GM12875 (cell line): ENCODE results near the gene SHISAL1.

Experiments
- H3K4me3 ChIP-seq: one replicate; pipeline ENCODE4 v1.5.1; 2011; ENCODE audit warnings: low read depth, low read length, control low read depth
- TF ChIP-seq, protein P1 (sequence below): IDR thresholded peaks from 2 replicates; pipeline ENCODE4 v1.5.1; 2011; ENCODE audit warnings: low read depth, mild to moderate bottlenecking, control low read depth, inconsistent platforms, low read length, moderate library complexity, borderline replicate concordance; ENCODE audit not compliant: insufficient read depth

The SHISAL1 gene

DNA sequence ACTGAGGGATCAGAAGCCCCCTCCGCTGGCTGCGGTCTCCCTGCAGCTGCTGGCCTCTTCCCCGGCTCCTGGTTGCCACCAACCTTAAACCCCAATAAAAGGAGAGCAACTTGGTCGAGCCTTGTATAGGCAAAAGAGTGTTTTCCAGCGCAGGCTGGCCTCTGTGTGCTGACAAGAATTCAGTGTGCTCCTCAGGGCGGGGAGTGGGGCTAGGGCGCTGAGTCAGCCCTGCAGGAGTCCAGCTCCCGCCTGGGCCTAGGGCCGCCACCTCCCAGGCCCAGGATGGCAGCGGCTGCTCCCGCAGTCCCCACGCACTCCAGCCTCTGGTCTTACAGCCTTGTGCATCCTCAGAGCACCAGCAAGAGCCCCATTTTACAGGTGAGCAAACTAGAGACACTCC is at the start of gene SHISAL1:
TSS of gene SHISAL1 (minus strand) at position 186 of the 400 bp plus-strand sequence. CDS start 12,006 bp downstream, outside the sequence.
- no peak within 1 kb of the TSS for H3K4me3 ChIP-seq
- TF ChIP-seq, protein P1, sequence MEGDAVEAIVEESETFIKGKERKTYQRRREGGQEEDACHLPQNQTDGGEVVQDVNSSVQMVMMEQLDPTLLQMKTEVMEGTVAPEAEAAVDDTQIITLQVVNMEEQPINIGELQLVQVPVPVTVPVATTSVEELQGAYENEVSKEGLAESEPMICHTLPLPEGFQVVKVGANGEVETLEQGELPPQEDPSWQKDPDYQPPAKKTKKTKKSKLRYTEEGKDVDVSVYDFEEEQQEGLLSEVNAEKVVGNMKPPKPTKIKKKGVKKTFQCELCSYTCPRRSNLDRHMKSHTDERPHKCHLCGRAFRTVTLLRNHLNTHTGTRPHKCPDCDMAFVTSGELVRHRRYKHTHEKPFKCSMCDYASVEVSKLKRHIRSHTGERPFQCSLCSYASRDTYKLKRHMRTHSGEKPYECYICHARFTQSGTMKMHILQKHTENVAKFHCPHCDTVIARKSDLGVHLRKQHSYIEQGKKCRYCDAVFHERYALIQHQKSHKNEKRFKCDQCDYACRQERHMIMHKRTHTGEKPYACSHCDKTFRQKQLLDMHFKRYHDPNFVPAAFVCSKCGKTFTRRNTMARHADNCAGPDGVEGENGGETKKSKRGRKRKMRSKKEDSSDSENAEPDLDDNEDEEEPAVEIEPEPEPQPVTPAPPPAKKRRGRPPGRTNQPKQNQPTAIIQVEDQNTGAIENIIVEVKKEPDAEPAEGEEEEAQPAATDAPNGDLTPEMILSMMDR: no peak

DNA sequence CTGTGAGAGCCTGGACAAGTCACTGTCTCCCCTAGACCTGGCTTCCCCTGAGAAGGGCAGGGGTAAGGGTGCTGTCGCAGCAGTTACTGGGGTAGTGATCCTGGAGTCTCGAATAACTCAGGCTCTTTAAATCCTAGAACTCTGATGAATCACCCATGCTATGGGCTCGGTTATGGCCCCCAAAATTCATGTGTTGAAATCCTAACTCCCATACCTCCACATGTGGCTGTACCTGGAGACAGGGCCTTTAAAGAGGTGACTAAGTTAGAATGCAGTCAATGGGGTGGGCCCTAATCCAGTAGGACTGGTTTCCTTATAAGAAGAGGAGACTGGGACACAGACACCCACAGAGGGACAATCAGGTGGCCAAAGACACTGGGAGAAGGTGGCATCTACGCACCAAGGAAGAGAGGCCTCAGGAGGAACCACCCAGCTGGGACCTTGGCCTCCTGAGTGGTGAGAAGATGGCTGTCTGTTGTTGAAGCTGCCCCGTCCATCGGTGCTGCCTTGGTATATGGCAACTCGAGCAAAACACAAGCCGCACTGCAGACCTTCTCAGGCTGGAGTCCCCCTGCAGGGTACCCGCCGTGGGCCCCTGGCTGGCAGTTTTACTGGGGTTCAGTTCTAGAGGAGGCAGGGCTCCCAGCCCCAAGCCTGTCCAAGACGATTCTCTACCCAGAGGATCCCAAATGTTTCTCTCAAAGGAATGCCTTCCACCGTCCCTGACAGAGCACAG is 48.8 kb upstream of the SHISAL1 start:
- H3K4me3 ChIP-seq: no peak overlapping the region
- TF ChIP-seq, protein P1: no peak

DNA sequence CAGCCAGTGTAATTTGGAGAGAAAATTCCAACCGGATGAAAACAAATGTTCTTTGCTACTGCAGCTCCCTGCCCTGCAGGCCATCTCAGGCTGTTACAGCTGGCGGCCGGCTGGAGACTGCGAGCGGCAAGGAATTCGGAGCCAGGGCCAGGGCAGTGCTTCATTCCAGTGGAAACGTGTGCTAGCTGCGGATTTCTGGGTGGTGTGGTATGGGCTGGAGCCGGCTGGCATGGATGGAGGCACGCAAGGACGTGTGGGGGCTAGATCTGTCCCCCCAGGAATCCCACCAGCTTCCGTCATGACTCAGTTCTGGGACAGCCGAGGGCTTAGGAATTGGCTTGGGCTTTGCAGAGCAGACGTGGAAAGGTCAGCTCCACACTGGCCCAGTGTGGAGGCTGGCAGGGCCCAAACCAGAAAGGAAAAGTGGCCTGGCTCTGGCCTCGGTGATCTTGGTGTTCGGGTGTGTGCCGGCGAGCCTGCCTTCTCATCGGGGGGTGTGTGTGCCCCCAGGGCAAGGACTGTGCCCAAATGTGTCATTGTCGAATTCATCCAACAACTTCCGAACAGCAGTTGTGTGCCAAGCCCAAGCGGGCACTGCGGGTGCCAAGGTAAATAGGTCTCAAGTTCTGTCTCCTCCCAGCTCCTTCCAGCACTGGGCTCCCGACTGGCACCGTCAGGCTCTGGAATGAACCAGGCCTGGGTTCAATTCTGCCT is 48.1 kb upstream of the SHISAL1 start:
- TF ChIP-seq, protein P1: no peak
- no peak overlapping the region for H3K4me3 ChIP-seq

DNA sequence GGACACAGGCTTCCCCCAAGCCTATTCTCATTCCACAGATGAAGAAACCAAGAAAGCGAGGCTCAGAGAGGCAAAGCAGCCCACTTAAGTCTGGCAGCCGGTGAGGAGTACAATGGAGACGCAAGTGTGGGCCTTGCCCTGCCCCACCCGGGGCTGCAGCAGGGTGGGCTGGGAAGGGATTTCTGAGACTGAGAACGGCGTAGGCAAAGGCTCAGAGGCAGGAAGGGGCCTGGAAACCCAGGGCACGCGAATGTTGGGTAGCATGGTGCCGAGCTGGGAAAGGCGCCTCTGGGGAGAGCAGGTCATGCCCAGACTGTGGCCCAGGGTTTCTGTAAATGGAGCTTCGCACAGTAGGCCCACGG is 47.5 kb upstream of the SHISAL1 start:
- TF ChIP-seq, protein P1: no peak
- no peak overlapping the region for H3K4me3 ChIP-seq

DNA sequence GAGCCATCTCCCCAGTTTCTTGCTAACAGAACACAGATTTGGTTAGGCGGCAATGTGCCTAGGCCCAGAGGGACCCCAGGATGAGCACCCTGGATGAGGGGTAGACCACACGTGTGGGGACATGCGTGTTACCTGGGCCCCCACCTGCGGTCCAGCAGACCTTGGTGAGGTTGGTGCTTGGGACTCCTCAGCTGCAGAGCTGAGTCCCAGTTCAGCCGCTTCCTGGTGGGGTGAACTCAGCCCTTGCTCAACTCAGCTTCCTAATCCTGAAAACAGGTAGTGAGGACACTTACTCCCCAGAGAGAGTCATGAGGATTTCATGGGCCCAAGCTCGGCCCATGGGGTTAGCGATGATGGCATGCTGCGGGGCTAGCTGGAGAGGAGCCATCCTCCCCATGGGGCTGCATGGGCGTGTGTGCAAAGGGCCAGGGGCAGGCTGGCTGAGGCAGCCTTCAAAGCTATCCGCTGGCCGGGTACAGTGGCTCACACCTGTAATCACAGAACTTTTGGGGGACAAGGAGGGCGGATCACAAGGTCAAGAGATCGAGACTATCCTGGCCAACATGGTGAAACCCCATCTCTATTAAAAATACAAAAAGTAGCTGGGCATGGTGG is 46.9 kb upstream of the SHISAL1 start:
- TF ChIP-seq, protein P1: no peak
- no peak overlapping the region for H3K4me3 ChIP-seq

DNA sequence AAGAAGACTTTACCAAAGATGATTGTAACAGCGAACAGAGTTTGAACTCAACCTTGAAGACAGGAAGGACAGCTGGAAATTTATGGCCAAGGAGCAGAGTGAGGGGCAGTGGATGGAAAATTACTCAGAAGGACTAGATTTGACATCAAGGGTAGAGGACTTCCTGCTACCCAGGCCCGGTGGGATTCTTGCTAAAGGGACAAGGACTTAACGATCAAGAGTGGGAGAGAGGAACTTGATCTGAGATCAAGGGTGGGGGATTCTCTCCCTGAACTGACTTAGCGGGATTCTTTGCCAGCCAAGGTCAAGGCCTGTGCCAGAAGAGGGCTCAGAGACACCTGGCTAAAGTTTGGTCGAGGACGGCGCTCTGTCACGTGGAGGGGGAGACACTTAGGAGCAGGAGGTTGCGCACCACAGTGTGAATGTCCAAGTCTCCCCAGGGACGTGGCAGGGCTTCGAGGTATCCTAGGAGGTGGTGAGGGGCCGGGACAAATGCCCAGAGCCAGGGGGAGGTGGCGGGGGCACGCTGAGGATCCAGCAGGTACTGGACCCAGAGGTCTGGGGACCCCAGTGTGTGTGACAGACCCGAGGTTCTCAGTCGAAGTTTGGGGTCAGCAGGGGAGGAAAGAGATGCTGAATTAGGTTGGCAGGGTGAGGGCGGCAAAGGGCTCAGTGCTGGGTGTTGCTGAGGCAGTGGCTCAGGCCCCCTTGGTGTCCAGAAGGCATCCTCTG is 46.1 kb upstream of the SHISAL1 start:
- TF ChIP-seq, protein P1: no peak
- no peak overlapping the region for H3K4me3 ChIP-seq
